SHP77 (cell line): ENCODE measurements around the gene LLGL1.

Experiments used
- DNase-seq, 2 experiments: peaks; one replicate each; lab custom pipeline; 2025; lab: John Stamatoyannopoulos, UW

Gene LLGL1

GRCh38 chr17:18230288-18231141, 5.1 kb downstream of the LLGL1 start:
- DNase-seq = no peak

DNA sequence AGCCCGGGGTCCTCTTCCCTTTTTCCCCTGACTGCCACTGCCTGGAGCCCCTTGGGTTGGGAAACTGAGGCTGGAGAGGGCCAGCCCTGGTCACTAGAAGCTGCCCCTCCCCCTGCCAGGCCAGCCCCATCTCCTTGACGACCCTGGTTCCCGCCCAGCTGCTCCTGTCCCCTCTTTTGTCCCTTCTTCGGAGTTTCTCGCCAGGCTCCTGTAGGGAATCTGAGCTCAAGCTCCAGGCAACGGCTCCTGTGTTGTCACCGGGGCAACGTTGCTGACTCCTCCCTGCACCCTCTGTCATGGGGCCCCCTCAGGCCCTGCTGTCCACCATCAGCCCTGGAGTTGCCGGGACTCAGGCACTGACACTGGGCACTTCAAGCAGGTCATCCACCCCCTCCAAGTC, 5.7 kb downstream of the LLGL1 start:
- DNase-seq = no peak

DNA sequence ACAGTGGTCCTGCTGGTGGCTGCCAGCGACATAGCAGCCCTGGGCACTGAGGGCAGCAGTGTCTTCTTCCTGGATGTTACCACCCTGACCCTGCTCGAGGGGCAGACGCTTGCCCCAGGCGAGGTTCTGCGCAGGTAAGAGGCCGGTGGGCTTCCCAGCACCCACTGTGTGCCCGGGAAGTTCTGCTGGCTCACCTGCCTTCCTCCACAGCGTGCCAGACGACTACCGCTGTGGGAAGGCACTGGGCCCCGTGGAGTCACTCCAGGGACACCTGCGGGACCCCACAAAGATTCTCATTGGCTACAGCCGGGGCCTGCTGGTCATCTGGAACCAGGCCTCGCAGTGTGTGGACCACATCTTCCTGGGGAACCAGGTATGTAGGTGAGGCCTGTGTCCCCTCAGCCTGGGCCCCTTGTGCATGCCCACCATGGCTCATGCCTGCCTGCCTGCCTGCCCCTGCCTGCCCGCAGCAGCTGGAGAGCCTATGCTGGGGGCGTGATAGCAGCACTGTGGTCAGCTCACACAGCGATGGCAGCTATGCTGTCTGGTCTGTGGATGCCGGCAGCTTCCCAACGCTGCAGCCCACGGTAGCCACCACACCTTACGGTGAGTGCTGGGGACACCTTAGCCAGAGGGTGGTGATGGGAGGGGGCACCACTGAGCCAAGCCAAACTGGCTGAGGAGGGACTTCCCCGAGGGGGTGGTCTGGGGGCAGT, 8.5 kb downstream of the LLGL1 start:
- DNase-seq = no peak

- no peak for DNase-seq
Observed at GRCh38 chr17:18234853-18235380, 9.5 kb downstream of the LLGL1 start.

GRCh38 chr17:18235743-18236256, 10.4 kb downstream of the LLGL1 start:
- DNase-seq = no peak

DNA sequence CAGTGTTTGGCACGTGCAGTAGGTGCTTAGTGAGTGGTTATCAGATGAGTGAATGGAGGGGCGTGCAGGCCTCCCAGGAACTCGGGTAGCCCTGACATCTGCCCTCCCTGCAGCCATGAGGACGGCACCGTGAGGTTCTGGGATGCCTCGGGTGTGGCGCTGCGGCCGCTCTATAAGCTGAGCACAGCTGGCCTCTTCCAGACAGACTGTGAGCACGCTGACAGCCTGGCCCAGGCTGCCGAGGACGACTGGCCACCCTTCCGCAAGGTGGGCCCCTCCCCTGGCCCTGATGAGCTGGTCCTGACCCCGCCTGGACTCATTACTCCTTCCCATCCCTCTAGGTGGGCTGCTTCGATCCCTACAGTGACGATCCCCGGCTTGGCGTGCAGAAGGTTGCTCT, 11.1 kb downstream of the LLGL1 start:
- DNase-seq = no peak

DNA sequence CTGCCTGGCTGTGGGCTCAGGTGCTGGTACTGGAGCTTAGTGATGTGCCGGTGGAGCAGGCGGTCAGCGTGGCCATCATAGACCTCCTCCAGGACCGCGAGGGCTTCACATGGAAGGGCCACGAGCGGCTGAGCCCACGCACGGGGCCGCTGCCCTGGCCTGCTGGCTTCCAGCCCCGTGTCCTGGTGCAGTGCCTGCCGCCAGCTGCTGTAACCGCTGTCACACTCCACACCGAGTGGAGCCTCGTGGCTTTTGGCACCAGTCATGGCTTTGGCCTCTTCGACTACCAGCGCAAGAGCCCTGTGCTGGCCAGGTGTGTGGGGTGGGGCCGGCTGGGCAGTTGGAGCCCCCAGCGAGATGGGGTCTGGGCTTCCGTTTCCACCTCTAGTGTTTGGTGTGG, 12.0 kb downstream of the LLGL1 start:
- no peak for DNase-seq

GRCh38 chr17:18238299-18238698, 12.9 kb downstream of the LLGL1 start:
- DNase-seq = no peak

GRCh38 chr17:18240449-18240848, 15.0 kb downstream of the LLGL1 start:
- DNase-seq = no peak

GRCh38 chr17:18241229-18241871, 15.9 kb downstream of the LLGL1 start:
- no peak for DNase-seq

GRCh38 chr17:18245038-18245776, 19.8 kb downstream of the LLGL1 start:
- DNase-seq = no peak

DNA sequence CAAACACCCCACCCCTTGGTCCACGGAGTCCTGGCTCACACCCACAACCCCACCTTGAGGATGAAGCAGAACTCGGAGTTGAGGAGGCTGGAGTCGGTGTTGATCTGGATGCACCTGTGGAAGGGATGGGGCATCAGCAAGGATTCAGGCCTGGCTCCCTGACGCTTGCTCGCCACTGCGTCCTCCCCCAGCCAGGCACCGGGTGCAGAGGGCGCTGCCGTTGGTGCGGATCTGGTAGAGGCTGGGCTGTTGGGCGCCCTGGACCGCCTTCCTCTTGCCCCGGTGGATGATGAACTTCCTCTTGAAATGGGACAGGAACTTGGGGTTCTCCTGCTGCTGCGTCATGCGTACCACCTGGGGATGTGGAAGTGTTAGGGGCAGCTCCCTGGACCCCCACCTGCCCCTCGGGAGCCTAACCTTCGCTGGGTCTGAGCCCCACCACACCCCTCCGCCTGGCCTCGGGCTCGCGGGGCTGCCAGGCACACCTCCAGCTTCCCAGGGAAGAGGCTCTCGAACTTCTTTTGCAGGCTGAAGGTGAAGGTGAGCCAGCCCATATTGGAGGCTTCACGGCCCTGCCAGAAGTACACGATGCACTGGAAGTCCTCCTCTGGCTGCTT, 20.8 kb downstream of the LLGL1 start:
- no peak for DNase-seq

- DNase-seq = peak in 1 of 2 experiments; percentile 44
Observed at GRCh38 chr17:18246880-18247612, 21.6 kb downstream of the LLGL1 start.

- no peak for DNase-seq
Observed at GRCh38 chr17:18247613-18248001, 22.2 kb downstream of the LLGL1 start.

GRCh38 chr17:18248300-18248731, 22.9 kb downstream of the LLGL1 start:
- peak; percentile 83 to 86 for DNase-seq

DNA sequence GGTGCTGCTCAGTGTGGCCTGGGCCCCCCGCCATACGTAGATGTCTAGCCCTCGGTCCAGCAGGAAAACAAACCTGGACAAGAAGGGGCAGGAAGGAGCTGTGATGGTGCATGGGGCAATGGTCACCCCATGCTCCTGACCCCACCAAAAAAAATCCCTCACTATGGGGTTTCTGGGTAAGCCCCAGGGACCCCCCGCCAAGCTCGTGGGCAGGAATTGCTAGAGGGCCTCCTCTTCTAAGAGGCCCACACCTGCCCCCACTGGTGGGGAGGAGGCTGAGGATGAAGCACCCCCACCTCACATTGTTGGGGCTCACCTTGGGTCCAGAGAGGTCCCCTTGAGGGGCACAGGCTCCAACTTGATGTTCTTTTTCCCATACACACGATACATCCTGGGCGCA, 23.4 kb downstream of the LLGL1 start:
- DNase-seq = no peak

- no peak for DNase-seq
Observed at GRCh38 chr17:18250259-18250658, 24.8 kb downstream of the LLGL1 start.

GRCh38 chr17:18250708-18251107, 25.3 kb downstream of the LLGL1 start:
- DNase-seq = no peak

DNA sequence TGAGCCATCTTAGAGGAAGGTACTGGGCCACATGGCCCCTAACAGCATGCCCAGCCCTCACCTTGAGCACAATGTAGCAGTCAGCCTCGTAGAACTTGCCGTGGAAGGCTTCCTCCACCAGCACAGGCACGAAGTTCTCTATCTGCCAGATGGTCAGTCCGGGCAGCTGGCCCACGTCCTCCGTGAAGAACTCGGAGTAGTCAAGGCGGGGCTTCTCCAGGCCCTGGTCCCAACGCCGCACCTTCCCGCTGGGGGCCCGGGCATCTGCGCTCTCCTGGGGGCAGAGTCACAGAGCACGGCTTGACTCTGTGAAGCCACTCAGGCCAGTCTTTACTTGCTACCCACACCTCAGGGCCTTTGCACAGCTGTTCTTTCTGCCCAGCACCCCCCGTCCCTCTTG, 25.8 kb downstream of the LLGL1 start:
- no peak for DNase-seq

DNA sequence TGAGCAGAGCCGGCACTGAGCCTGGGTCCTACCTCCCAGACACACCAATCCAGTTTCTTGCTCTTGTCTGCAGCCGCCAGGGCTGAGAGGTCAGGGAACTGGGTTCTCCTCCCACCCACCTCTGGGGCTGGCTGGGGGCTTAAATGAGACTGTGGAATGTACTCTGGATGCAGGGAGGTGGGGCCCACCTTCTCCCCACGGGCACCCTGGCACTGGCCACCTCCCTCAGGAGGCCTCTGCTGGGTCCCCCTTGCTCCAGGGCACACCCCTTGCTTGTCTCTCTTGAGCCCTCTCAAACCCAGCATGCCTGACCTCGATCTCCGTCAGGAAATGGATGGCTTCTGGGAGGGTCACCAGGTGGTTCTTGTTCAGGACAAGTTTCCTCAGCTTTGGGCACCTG, 26.7 kb downstream of the LLGL1 start:
- no peak for DNase-seq
